ENCODE measurements around the gene IGSF22. TPM values are rescaled to one million over a fixed set of nuclear protein-coding genes. Genes with fewer than 3 reads are reported as not detected.

Gene IGSF22
- polyA plus RNA-seq, 1 donor from 2014 or later, result 0.68 TPM

- Histone ChIP-seq H3K4me2 (ENCODE audit: low read length) (no peak overlapping the region), H3F3A (ENCODE audit: insufficient read depth, low read length, poor library complexity, severe bottlenecking) (no peaks in the 10 kb centered on the region), H3K4me3 (ENCODE audit: low read length) (no peak overlapping the region), H3K9me2 (ENCODE audit: insufficient read depth, low read length) (no peaks in the 10 kb centered on the region), H3K27me3 (ENCODE audit: insufficient read depth, low read depth, low read length) (no peaks in the 10 kb centered on the region), H3K9me3 (ENCODE audit: low read length) (no peaks in the 10 kb centered on the region), H4K20me1 (ENCODE audit: insufficient read depth) (no peaks in the 10 kb centered on the region), H3K79me2 (replicated peaks; ENCODE audit: insufficient read depth, low read length) (no peaks in the 10 kb centered on the region), H3K9ac (ENCODE audit: low read length) (no peak overlapping the region), H3K36me3 (ENCODE audit: insufficient read depth, low read length) (no peaks in the 10 kb centered on the region), H3K27ac (ENCODE audit: low read length) (no peak overlapping the region), H2AFZ (ENCODE audit: low read depth, low read length) (no peak overlapping the region)
- TF ChIP-seq EP300 (conservative IDR thresholded peaks at IDR 0.05; ENCODE audit: poor library complexity, severe bottlenecking), result no peak
- TF ChIP-seq POLR2AphosphoS5 (IDR thresholded peaks at IDR 0.05), result no peak
- TF ChIP-seq SMC3 (conservative IDR thresholded peaks at IDR 0.05; ENCODE audit: poor library complexity), result no peak
- no peak for TF ChIP-seq MXI1 (conservative IDR thresholded peaks at IDR 0.05; ENCODE audit: poor library complexity, severe bottlenecking)
- TF ChIP-seq RAD21 (conservative IDR thresholded peaks at IDR 0.05), result no peak
- no peak for TF ChIP-seq TAF1 (IDR thresholded peaks at IDR 0.05; ENCODE audit: low read depth)
- TF ChIP-seq, protein P1, sequence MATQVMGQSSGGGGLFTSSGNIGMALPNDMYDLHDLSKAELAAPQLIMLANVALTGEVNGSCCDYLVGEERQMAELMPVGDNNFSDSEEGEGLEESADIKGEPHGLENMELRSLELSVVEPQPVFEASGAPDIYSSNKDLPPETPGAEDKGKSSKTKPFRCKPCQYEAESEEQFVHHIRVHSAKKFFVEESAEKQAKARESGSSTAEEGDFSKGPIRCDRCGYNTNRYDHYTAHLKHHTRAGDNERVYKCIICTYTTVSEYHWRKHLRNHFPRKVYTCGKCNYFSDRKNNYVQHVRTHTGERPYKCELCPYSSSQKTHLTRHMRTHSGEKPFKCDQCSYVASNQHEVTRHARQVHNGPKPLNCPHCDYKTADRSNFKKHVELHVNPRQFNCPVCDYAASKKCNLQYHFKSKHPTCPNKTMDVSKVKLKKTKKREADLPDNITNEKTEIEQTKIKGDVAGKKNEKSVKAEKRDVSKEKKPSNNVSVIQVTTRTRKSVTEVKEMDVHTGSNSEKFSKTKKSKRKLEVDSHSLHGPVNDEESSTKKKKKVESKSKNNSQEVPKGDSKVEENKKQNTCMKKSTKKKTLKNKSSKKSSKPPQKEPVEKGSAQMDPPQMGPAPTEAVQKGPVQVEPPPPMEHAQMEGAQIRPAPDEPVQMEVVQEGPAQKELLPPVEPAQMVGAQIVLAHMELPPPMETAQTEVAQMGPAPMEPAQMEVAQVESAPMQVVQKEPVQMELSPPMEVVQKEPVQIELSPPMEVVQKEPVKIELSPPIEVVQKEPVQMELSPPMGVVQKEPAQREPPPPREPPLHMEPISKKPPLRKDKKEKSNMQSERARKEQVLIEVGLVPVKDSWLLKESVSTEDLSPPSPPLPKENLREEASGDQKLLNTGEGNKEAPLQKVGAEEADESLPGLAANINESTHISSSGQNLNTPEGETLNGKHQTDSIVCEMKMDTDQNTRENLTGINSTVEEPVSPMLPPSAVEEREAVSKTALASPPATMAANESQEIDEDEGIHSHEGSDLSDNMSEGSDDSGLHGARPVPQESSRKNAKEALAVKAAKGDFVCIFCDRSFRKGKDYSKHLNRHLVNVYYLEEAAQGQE (IDR thresholded peaks at IDR 0.05; ENCODE audit: borderline replicate concordance), result no peak
- TF ChIP-seq EZH2 (IDR thresholded peaks at IDR 0.05; ENCODE audit: borderline replicate concordance, insufficient read depth, low read length, poor library complexity, severe bottlenecking), result no peak
- no peak for TF ChIP-seq CTCF (IDR thresholded peaks at IDR 0.05; ENCODE audit: poor library complexity, severe bottlenecking)
These were observed 44.6 kb upstream of the IGSF22 start for GRCh38 chr11:18770479-18771125.

DNA sequence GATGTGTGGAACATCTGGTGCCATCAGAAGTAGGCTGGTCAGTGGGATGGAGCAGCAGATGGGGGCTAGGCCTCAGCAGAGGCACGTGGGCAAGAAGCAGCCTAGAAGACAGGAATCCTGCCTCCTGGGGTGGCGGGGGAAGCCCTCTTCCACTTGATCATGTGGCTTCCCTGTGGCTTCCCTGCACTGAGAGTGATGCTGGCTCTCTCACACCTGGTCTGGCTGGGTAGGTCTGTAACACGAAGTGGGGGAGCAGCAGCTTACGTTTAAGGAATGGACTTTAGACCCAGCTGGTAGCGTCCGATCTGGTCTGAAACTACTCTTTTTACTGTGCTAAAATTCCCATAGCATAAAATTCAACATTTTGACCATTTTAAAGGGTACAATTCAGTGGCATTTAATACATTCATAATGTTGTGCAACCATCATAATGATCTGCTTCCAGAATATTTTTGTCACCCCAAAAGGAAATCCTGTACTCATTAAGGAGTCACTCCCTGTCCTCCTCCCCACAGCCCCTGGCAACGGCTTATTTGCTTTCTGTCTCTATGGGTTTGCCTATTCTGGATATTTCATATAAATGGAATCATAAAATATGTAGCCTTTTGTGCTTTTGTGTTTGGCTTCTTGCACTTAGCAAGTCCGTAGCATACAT lies 43.9 kb upstream of the IGSF22 start:
- no peaks in the 10 kb centered on the region for H3F3A ChIP-seq (ENCODE audit: insufficient read depth, low read length, poor library complexity, severe bottlenecking)
- H2AFZ ChIP-seq (ENCODE audit: low read depth, low read length), result no peak overlapping the region
- H3K4me3 ChIP-seq (ENCODE audit: low read length), result no peak overlapping the region
- TF ChIP-seq EP300 (conservative IDR thresholded peaks at IDR 0.05; ENCODE audit: poor library complexity, severe bottlenecking), result no peak
- TF ChIP-seq RAD21 (conservative IDR thresholded peaks at IDR 0.05), result no peak
- TF ChIP-seq CTCF (IDR thresholded peaks at IDR 0.05; ENCODE audit: poor library complexity, severe bottlenecking), result no peak
- no peak for TF ChIP-seq EZH2 (IDR thresholded peaks at IDR 0.05; ENCODE audit: borderline replicate concordance, insufficient read depth, low read length, poor library complexity, severe bottlenecking)
- TF ChIP-seq SMC3 (conservative IDR thresholded peaks at IDR 0.05; ENCODE audit: poor library complexity), result no peak
- TF ChIP-seq POLR2AphosphoS5 (IDR thresholded peaks at IDR 0.05), result no peak
- TF ChIP-seq, protein P1 (IDR thresholded peaks at IDR 0.05; ENCODE audit: borderline replicate concordance), result no peak
- no peak for TF ChIP-seq MXI1 (conservative IDR thresholded peaks at IDR 0.05; ENCODE audit: poor library complexity, severe bottlenecking)
- no peak for TF ChIP-seq TAF1 (IDR thresholded peaks at IDR 0.05; ENCODE audit: low read depth)
- H3K36me3 ChIP-seq (ENCODE audit: insufficient read depth, low read length), result no peaks in the 10 kb centered on the region
- H4K20me1 ChIP-seq (ENCODE audit: insufficient read depth), result no peaks in the 10 kb centered on the region
- no peaks in the 10 kb centered on the region for H3K9me2 ChIP-seq (ENCODE audit: insufficient read depth, low read length)
- no peak overlapping the region for H3K27ac ChIP-seq (ENCODE audit: low read length)
- no peaks in the 10 kb centered on the region for H3K9me3 ChIP-seq (ENCODE audit: low read length)
- H3K79me2 ChIP-seq (replicated peaks; ENCODE audit: insufficient read depth, low read length), result no peaks in the 10 kb centered on the region
- no peak overlapping the region for H3K9ac ChIP-seq (ENCODE audit: low read length)
- H3K4me2 ChIP-seq (ENCODE audit: low read length), result no peak overlapping the region
- H3K27me3 ChIP-seq (ENCODE audit: insufficient read depth, low read depth, low read length), result no peaks in the 10 kb centered on the region
